Skeletal muscle tissue (tissue), 4 donors: ENCODE results near the gene XCL2. TPM values are rescaled to one million over a fixed set of nuclear protein-coding genes. Genes with fewer than 3 reads are reported as not detected.
"Not testable (repeated sequence)": the region's sequence is repeated elsewhere in the genome, so short reads cannot be mapped to it uniquely, and the experiment has no call there.

Source experiments
- H3K27ac ChIP-seq: one replicate; pipeline ENCODE4 v1.7.0; 2013; ENCODE audit warnings: mild to moderate bottlenecking, low read depth, low read length, inconsistent platforms
- H3K27me3 ChIP-seq, 3 donors: one replicate each; pipeline ENCODE4 v1.7.0; 2013; ENCODE audit warnings: low read length in 3 of 3; ENCODE audit not compliant: control insufficient read depth in 3 of 3, insufficient read depth in 3 of 3
- H3K36me3 ChIP-seq, 3 donors: one replicate each; pipeline ENCODE4 v1.7.0; 2013; ENCODE audit warnings: low read length in 3 of 3; ENCODE audit not compliant: control insufficient read depth in 3 of 3, insufficient read depth in 3 of 3
- H3K4me1 ChIP-seq, 3 donors: one replicate each; pipeline ENCODE4 v1.7.0; 2013; ENCODE audit warnings: low read length in 3 of 3, mild to moderate bottlenecking in 3 of 3; ENCODE audit not compliant: control insufficient read depth in 3 of 3, insufficient read depth in 3 of 3
- H3K4me3 ChIP-seq, 3 donors: one replicate each; pipeline ENCODE4 v1.7.0; 2013; ENCODE audit warnings: low read length in 3 of 3
- H3K9ac ChIP-seq, 3 donors: one replicate each; pipeline ENCODE4 v1.7.0; 2013; ENCODE audit warnings: low read length in 3 of 3, mild to moderate bottlenecking in 3 of 3, moderate library complexity in 2 of 3, low read depth in 1 of 3
- H3K9me3 ChIP-seq, 3 donors: one replicate each; pipeline ENCODE4 v1.7.0; 2013; ENCODE audit warnings: low read length in 3 of 3; ENCODE audit not compliant: control insufficient read depth in 3 of 3
- total RNA-seq: library from RNA; depleted of rRNA; stranded (reverse); fragments of >200 nt; gene quantifications from one replicate; pipeline ENCODE4 v1.2.3, GENCODE V29; 2014
- donor health status: Osteomylitis.

Gene XCL2
- total RNA-seq, 1 donor from 2014 or later: not detected

DNA sequence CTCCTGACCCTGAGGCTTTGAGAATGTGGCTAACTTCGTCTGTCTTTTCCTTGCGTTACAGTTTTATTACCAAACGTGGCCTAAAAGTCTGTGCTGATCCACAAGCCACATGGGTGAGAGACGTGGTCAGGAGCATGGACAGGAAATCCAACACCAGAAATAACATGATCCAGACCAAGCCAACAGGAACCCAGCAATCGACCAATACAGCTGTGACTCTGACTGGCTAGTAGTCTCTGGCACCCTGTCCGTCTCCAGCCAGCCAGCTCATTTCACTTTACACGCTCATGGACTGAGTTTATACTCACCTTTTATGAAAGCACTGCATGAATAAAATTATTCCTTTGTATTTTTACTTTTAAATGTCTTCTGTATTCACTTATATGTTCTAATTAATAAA, 37.2 kb upstream of the XCL2 start:
- not testable (repeated sequence) for H3K4me3 ChIP-seq, H3K9me3 ChIP-seq

DNA sequence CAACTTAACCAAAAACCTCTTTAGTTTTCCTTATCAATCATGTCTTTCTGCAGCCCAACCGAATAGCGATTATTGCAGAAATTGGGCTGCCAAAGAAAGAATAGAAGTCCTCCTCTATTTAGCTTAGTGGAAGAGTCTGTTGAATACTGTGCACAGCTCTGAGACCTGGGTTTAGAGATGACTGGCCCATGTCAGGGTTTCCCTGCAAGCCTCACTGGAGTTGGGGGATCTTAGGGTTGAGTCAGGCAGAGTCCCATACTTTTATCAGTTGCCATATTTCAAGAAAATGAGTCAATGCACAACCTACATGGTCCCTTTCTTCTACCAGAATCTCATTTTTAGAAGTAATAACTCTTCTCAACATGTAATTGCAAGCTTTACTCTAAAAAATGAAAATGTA, 36.5 kb upstream of the XCL2 start:
- H3K4me3 ChIP-seq, H3K27ac ChIP-seq, H3K9ac ChIP-seq, H3K36me3 ChIP-seq, H3K27me3 ChIP-seq, H3K9me3 ChIP-seq: not testable (repeated sequence)
- H3K4me1 ChIP-seq: peaks cover 0 to 13% (median 2%) of the 10 kb centered on the region in 3 donors

More for the DNA sequence above, 37.2 kb upstream of the XCL2 start:
- H3K27ac ChIP-seq, H3K9ac ChIP-seq, H3K27me3 ChIP-seq, H3K36me3 ChIP-seq: not testable (repeated sequence)
- H3K4me1 ChIP-seq: peaks cover 2 to 19% (median 6%) of the 10 kb centered on the region in 3 donors

DNA sequence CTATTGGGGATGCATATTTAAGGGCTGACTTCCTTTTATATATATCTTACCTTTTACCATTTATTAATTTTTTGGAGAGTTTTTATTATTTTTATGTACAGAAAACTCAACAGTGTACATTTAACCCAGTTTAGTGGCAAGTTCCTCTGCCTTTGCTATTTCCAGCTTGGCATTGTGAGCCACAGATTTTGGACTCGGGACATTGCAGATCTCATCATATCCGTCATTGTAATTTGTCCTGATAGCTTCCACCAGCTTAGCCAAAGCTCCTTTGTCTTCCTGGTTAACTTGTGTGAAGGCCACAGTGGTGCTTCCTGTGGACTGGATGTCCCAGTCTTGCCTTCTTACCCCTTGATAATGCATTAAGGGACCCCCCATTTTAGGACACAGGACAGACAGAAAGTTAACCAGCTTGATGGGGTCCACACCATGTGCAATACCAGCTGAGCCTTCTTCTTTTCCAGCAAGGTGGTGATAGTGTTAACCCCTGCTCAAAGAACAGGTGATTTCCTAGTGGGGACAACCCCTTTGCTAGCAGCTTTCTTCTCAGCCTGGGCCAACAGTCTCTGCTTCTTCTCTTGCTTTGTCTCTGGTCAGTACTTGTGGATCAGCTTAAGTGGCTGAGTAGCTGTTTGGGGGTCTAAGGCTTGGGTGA, 34.9 kb upstream of the XCL2 start:
- not testable (repeated sequence) for H3K36me3 ChIP-seq, H3K27me3 ChIP-seq, H3K4me3 ChIP-seq, H3K4me1 ChIP-seq, H3K9ac ChIP-seq, H3K9me3 ChIP-seq, H3K27ac ChIP-seq

DNA sequence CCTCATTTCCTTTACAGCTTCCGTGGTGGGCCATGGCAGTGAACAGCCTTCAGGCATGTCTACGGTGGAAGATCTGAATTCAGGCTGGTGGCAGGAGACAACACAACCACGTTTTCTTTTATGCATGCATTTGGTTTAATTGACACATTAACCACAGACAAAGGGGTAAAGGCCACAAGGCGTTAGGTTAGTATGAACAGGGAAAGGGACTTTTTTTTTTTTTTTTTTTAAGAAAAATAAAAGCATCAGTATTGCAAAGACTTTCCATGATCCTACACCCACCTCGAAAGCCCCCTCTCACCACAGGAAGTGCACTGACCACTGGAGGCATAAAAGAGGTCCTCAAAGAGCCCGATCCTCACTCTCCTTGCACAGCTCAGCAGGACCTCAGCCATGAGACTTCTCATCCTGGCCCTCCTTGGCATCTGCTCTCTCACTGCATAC, 32.5 kb upstream of the XCL2 start, which contains the start of gene XCL1:
TSS of gene XCL1 (plus strand) at position 361 of the 444 bp plus-strand sequence. CDS start at position 394, 33 bp downstream.
- H3K4me1 ChIP-seq, H3K36me3 ChIP-seq, H3K27ac ChIP-seq, H3K27me3 ChIP-seq, H3K9me3 ChIP-seq, H3K4me3 ChIP-seq, H3K9ac ChIP-seq: not testable (repeated sequence)

DNA sequence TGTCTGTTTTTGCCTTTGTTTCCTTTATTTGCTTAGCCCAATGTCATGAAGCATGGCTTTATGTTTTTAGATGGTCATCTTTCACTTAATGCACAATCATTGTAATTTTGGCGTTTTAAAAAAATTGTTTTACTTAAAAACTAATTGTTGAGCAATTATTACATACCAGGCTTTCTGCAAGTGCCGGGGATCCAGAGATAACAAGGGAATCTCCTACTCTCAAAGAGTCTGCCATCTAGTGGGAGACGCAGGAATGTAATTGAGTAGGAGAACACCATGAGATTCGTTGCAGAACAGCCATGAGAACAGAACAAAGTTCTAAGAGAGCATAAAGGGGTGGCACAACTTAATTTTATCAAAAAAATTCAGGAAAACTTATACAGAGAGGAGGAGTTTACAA, 30.4 kb upstream of the XCL2 start:
- H3K4me1 ChIP-seq, H3K9ac ChIP-seq, H3K27ac ChIP-seq, H3K9me3 ChIP-seq, H3K4me3 ChIP-seq, H3K36me3 ChIP-seq, H3K27me3 ChIP-seq: not testable (repeated sequence)

DNA sequence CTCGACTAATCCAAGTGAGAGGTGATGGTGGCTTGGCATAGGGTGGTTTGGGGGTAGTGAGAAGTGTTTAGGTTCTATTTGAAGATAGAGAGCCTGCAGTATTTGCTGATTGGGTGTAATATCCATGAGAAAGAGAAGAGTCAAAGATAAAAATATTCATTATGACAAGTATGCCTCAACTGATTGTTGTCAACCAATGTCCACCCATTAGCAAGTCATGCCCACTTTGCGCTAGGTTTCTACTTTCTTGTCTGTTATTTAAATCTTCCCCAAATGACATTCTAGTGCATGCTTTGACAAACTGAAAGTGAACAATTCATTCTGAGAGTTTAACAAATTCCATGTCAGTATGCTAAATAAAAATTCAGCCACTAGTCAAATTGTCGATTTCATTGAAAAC, 28.8 kb upstream of the XCL2 start:
- Histone ChIP-seq H3K36me3 (no peaks in the 10 kb centered on the region), H3K4me3 (no peak overlapping the region)

DNA sequence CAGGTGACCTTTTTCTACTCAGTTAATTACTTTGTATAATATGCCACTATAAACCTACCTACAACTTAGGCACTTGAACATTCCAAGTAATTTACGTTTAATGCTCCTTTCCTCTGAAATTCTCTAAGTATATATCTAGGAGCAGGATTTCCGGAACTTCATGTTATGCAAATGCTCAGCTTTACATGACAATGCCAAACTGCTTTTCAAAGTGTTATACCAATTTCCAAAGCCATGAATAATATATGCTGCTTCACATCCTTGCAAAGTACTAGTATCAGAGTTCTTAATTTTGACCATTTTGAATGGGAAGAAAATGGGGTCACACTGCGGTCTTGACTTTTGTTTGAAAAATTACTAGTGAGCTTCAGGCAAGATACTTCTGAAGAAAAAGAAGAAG, 26.9 kb upstream of the XCL2 start:
- H3K4me3 ChIP-seq: no peak overlapping the region
- H3K4me1 ChIP-seq: no peaks in the 10 kb centered on the region
- H3K27ac ChIP-seq: no peak overlapping the region
- H3K9ac ChIP-seq: no peak overlapping the region
- no peaks in the 10 kb centered on the region for H3K9me3 ChIP-seq
- no peaks in the 10 kb centered on the region for H3K36me3 ChIP-seq
- no peaks in the 10 kb centered on the region for H3K27me3 ChIP-seq

More for the DNA sequence above, 28.8 kb upstream of the XCL2 start:
- H3K27me3 ChIP-seq: no peaks in the 10 kb centered on the region
- H3K9me3 ChIP-seq: no peaks in the 10 kb centered on the region
- H3K9ac ChIP-seq: no peak overlapping the region
- no peaks in the 10 kb centered on the region for H3K4me1 ChIP-seq
- no peak overlapping the region for H3K27ac ChIP-seq

DNA sequence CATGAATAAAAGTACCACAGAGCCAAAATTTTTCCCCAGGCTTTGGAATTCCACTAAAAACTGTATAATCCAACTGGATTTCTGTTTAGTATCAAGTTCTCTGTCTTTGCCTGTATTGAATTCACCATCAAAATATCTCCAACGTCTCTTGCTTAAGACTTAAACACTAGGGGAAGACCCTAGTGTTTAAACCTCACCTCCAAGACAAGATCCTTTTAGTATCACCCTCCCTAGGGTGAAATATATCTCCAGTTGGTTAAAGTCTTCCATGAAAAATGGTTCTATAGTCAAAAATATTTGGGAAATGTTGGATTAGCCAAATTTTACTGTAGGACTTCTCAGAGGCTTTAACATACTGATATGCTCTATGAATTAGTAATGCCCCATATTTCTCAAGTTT, 24.5 kb upstream of the XCL2 start:
- Histone ChIP-seq H3K9me3 (no peaks in the 10 kb centered on the region), H3K4me3 (no peak overlapping the region), H3K4me1 (no peaks in the 10 kb centered on the region), H3K27ac (no peak overlapping the region), H3K27me3 (no peaks in the 10 kb centered on the region), H3K36me3 (no peaks in the 10 kb centered on the region), H3K9ac (no peak overlapping the region)

DNA sequence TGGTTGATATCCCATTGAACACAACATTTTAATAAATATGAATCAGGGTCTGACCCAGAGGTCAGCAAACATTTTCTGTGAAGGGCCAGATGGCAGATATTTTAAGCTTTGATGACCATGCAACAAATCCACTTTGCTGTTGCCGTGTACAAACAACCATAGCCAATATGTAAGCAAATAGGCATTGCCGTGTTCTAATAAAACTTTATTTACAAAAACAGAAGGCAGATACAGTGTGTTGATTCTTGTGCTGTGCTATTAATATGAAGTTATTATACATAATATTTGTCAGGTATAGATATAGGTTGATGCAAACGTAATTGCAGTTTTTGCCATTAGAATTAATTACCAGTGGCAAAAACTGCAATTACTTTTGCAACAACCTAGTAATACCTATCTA, 23.8 kb upstream of the XCL2 start:
- Histone ChIP-seq H3K9me3 (no peaks in the 10 kb centered on the region), H3K36me3 (no peaks in the 10 kb centered on the region), H3K4me1 (no peaks in the 10 kb centered on the region), H3K27me3 (no peaks in the 10 kb centered on the region), H3K9ac (no peak overlapping the region), H3K27ac (no peak overlapping the region), H3K4me3 (no peak overlapping the region)

DNA sequence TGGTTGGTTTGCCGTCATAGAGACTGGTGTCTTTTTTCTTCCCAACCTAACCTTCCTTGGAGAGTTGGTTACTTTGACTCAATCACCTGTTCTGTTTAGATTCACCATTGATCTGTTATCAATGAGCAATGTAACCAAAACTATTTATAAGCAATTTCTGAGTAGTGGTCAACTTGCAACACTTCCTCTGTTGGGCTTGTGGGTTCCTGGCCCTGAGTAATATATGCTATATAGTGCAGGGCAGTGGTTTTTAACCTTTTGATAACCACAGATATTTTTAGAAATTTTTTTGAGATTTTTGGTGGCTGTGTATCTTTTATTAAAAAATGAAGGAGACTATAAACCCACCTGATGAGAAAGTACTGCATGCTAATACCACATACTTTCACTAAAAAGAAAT, 23.2 kb upstream of the XCL2 start:
- Histone ChIP-seq H3K4me3 (no peak overlapping the region), H3K36me3 (no peaks in the 10 kb centered on the region), H3K4me1 (no peaks in the 10 kb centered on the region), H3K27ac (no peak overlapping the region), H3K9me3 (no peaks in the 10 kb centered on the region), H3K9ac (no peak overlapping the region), H3K27me3 (no peaks in the 10 kb centered on the region)
